ENCODE measurements around the gene GPR157. TPM values are rescaled to one million over a fixed set of nuclear protein-coding genes. Genes with fewer than 3 reads are reported as not detected.

The GPR157 gene
- total RNA-seq, 1 donor from 2014 or later: 4.9 TPM

DNA sequence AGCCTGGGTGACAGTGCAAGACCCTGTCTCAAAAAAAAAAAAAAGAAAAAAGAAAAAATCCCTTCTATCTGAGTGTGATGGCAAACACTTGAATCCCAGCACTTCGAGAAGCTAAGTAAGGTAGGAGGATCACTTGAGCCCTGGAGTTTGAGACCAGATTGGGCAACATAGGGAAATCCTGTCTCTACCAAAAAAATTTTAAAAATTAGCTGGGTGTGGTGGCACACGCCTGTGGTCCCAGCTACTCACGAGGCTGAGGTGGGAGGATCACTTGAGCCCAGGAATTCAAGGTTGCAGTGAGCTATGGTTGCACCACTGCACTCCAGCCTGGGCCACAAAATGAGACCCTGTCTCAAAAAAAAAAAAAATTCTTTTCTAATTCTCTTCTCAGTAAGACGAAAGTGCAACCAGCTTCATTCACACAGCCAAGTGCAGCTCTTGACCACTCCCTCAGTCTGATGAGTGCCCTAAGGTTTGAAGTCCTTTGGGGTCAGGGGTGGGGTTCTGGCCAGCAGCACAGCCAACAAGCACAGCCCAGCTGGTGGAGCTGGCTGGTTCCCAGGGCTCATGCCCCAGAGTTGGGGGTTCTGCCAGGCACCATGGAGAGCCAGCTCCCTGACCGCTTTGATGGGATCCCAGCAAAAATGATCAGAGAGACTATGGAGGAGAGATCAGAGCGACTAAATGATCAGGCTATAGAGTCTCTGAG lies 67.5 kb downstream of the GPR157 start:
- DNase-seq: no peak

GRCh38 chr1:9059891-9060744 lies 68.8 kb downstream of the GPR157 start:
- no peak for DNase-seq

DNA sequence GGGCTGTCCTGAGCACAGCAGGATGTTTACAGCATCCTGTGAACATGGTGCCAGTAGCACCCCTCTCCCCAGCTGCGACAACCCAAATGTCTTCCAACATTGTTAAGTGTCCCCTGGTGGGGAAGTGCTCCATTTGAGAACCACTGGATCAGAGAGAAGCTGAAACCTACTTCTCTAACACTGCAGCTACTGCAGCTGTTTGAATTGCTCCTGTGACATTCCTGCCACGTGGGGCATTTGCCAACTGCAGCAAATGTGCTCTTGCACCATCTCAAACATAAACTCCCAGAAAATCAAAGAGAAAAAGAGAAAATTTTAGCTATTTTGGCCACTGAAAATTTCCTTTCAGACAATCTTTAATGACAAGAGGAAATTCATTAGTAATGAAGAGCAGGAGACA lies 70.4 kb downstream of the GPR157 start:
- DNase-seq: peak; percentile 80

GRCh38 chr1:9057851-9058250 lies 71.1 kb downstream of the GPR157 start:
- DNase-seq: no peak

GRCh38 chr1:9052272-9053049 lies 76.4 kb downstream of the GPR157 start:
- DNase-seq: no peak

DNA sequence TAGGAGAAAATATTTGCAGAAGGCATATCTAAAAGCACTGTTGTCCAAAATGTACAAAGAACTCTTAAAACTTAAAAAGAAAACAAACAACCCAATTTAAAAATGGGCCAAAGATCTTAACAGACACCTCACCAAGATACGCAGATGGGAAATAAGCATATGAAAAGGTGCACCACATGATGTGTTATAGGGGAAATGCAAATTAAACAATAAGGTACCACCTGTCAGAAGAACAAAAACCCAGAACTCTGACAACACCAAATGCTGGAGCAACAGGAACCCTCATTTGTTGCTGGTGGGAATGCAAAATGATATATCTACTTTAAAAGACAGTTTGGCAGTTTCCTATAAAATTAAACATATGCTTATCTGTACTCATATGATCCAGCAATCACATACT lies 77.5 kb downstream of the GPR157 start:
- no peak for DNase-seq

DNA sequence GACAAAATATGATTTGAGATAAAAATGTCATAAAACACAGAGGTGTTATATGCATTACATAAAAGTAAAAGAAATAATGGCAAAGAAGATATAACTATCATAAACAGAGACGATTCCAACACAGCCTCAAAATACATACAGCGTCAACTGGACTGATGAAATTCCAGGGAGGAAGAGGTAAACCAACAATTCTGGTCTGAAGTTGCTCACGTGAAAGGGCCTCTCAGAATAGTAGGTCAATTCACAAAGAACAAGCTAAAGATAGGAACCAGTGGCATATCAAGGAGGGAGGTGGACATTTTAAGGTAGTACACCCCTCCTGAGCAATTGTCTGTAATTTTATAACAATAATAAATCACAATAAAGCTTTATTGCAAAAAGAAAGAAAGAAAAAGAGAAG lies 78.1 kb downstream of the GPR157 start:
- no peak for DNase-seq

Small RNAs within 50 kb of the gene (small RNA-seq; reads per million reads assigned to genes)
- gene RF00424 (ENCODE audit: low replicate concordance): not detected

Other genes with a start within 250 kb of the GPR157 start
- 1.0 TPM for gene CA6, start 183.2 kb downstream of the GPR157 start, total RNA-seq
- not detected for gene SLC2A7, start 102.7 kb downstream of the GPR157 start, total RNA-seq
- gene SLC2A5, start 59.5 kb downstream of the GPR157 start, total RNA-seq: 15.9 TPM
- gene H6PD, start 105.7 kb upstream of the GPR157 start, total RNA-seq: 50.5 TPM
- gene SPSB1, start 163.8 kb upstream of the GPR157 start, total RNA-seq: 23.3 TPM